Measurements from ENCODE around the gene SH2B2.

The SH2B2 gene

DNA sequence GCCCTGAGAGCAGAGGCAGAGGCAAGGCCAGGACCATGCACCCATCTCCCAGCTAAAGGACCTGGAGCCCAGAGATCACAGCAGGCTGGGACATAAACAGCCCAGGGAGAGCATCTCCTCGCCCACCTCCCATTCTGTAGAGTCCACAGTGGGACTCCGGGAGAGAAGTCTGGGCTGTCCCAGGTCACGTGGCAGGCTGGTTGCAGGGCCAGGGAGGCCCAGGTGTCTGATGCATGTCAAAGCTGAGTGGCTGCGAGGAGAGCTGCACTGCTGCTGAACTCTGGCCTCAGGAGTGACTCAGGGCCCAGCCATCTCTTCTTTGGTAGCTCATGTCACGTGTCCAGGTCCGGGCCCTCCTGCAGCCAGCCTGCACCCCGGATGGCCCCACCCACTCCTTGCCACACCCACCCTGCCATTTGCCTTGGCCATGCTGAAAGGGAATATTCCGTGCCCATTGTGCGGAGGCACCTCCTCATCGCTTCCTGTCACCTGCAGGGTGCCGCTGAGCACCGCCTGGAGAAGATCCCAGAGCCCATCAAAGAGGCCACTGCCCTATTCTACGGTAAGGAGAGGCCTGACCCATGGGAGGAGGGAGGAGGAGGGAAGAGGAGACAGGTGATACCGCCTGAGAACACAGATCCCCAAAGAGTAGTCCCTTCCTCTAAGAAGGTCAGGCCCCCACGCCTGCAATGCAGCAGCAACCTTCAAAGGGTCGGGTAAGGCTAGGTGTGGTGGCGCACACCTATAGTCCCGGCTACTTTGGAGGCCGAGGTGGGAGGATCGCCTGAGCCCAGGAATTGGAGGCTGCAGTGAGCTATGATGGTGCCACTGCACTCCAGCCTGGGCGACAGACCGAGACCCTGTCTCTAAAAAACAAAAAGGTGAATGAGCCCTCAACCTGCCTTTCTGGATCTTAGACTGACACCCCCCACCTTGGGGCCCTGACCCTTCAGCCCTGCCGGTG is 12.6 kb upstream of the SH2B2 start:
- TF ChIP-seq ZFX (IDR thresholded peaks at IDR 0.05) = no peak
- TF ChIP-seq, protein P1, sequence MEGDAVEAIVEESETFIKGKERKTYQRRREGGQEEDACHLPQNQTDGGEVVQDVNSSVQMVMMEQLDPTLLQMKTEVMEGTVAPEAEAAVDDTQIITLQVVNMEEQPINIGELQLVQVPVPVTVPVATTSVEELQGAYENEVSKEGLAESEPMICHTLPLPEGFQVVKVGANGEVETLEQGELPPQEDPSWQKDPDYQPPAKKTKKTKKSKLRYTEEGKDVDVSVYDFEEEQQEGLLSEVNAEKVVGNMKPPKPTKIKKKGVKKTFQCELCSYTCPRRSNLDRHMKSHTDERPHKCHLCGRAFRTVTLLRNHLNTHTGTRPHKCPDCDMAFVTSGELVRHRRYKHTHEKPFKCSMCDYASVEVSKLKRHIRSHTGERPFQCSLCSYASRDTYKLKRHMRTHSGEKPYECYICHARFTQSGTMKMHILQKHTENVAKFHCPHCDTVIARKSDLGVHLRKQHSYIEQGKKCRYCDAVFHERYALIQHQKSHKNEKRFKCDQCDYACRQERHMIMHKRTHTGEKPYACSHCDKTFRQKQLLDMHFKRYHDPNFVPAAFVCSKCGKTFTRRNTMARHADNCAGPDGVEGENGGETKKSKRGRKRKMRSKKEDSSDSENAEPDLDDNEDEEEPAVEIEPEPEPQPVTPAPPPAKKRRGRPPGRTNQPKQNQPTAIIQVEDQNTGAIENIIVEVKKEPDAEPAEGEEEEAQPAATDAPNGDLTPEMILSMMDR (conservative IDR thresholded peaks at IDR 0.05) = no peak
- H3K27ac ChIP-seq = no peak overlapping the region

GRCh38 chr7:102275123-102275703 is 11.5 kb upstream of the SH2B2 start:
- no peak overlapping the region for H3K27ac ChIP-seq
- no peak for TF ChIP-seq ZFX (IDR thresholded peaks at IDR 0.05)
- TF ChIP-seq, protein P1 (conservative IDR thresholded peaks at IDR 0.05) = no peak

DNA sequence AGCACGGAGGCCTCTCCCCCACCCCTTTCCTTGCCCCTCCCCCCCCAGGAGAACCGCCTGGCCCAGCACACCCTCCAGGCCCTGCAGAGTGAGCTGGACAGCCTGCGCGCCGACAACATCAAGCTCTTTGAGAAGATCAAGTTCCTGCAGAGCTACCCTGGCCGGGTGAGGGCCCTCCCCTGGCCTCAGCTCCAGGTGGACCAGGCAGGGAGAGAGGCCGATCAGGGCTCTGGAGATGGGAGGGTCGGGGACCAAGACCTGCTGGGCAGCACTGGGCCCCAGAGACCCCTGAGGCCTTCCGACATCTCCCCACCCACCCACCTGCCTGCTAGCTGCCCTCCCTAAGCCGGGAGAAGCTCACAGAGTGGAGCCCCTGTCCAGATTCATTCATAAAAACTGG is 8.8 kb upstream of the SH2B2 start:
- TF ChIP-seq, protein P1 (conservative IDR thresholded peaks at IDR 0.05) = no peak
- TF ChIP-seq ZFX (IDR thresholded peaks at IDR 0.05) = no peak
- no peak overlapping the region for H3K27ac ChIP-seq

DNA sequence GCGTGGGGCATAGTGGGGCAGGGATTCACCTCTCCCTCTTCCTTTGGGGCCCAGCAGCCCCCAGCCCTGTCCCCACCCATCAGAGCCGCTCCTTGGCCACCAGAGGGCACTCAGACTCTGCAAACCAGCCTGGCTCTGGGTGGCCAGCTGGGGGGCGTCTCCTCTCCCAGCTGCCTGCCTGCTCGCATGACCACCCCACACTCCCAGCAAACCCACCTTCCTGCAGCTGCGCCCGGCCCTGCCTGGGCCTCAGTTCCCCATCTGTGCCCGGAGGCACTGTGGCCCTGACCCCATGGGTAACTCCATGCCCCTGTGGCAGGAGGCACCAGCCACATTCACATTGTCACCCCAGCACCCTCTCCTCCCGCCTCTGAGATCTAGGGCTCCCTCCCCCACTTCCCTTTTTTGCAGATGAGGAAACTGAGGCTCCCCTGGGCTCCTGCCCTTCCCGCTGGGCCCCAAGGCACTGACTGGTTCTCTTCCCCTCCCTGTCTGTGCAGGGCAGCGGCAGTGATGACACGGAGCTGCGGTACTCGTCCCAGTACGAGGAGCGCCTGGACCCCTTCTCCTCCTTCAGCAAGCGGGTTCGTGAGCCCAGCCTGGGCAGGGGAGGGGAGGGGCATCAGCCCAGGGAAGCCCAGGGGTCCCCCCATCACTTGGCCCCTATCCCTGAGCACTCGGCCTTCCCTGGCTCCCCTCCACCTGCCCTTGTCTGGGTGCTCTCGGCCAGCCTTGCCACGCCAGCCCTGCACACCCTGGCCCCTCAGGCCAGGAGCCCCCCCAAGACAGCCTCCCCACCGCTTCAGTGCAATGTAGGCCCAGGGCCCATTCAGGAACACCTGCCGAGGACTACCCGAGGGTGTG is 6.9 kb upstream of the SH2B2 start:
- no peak overlapping the region for H3K27ac ChIP-seq
- TF ChIP-seq ZFX (IDR thresholded peaks at IDR 0.05) = no peak
- TF ChIP-seq, protein P1 (conservative IDR thresholded peaks at IDR 0.05) = peak; percentile 97

DNA sequence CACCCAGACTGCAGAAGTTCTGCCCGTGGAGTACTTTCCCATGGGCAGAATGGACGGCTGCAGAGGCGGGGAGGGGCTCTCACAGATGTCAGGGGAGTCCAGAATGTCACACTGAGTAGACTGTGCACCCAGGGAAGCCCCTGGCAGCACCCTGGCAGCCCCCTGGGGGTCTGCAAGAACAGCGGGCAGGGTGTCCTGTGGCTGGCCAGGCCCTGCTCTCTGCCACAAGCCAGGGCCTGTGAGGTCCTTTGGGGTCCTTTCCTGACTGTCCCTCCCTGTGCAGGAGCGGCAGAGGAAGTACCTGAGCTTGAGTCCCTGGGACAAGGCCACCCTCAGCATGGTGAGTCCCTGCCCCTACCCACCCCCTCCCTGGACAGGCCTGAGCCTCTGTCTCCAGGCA is 6.1 kb upstream of the SH2B2 start:
- no peak overlapping the region for H3K27ac ChIP-seq
- TF ChIP-seq, protein P1 (conservative IDR thresholded peaks at IDR 0.05) = no peak
- TF ChIP-seq ZFX (IDR thresholded peaks at IDR 0.05) = no peak

DNA sequence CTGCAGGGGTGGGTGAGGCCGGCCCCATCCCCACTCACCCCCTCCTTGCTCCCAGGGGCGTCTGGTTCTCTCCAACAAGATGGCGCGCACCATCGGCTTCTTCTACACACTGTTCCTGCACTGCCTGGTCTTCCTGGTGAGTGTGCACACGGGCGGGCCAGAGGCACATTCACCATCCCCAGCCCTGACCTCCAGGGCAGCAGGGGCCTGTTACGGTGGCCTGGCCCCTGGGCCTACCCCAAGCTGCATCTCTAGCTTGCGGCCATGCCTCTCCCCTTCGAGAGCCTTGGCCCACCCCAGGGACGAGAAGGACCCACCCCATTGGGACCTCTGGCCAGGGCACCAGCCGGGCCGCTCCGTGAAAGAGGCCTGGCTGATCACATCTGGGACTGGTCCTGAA is 4.9 kb upstream of the SH2B2 start:
- no peak overlapping the region for H3K27ac ChIP-seq
- TF ChIP-seq ZFX (IDR thresholded peaks at IDR 0.05) = no peak
- TF ChIP-seq, protein P1 (conservative IDR thresholded peaks at IDR 0.05) = no peak

Measured in C4-2B (cell line).